Measurements from ENCODE around the gene VDR.

VDR gene

GRCh38 chr12:47904713-47905709, at the start of gene VDR:
VDR (minus strand) TSS chr12:47904994; CDS start chr12:47879113, 25,881 bp downstream.
- DNase-seq: peak; percentile 89

GRCh38 chr12:47954058-47954457, 49.3 kb upstream of the VDR start:
- DNase-seq: peak; percentile 22

DNA sequence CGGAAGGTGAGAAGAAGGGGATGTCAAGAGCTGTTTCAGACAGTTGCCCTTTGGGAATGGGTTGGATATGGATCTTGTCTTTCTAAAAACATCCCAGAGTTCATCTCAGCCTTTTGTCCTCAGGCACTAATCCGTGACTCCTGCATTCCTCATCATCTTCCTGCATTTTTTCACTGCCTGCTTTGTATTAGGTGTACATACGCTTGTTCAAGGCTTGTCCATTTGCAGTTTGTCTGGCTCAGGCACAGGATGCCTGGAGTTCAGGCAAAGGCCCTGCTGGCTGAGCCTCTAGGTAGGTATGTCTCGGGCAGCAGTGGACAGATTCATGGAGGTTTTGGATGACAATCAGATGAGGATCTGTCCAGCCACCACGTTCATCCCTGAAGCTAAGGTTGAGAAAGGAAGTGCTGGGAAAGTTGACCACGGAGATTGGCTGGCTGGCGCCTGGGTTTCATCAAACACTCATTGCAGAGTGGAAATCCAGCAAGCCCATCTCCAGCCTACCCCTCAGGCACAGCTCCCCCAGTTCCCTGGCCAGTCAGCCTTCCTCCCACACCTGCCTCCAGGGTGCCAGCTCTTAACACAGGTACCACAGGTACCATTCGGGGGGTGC, 46.2 kb upstream of the VDR start:
- DNase-seq: no peak

DNA sequence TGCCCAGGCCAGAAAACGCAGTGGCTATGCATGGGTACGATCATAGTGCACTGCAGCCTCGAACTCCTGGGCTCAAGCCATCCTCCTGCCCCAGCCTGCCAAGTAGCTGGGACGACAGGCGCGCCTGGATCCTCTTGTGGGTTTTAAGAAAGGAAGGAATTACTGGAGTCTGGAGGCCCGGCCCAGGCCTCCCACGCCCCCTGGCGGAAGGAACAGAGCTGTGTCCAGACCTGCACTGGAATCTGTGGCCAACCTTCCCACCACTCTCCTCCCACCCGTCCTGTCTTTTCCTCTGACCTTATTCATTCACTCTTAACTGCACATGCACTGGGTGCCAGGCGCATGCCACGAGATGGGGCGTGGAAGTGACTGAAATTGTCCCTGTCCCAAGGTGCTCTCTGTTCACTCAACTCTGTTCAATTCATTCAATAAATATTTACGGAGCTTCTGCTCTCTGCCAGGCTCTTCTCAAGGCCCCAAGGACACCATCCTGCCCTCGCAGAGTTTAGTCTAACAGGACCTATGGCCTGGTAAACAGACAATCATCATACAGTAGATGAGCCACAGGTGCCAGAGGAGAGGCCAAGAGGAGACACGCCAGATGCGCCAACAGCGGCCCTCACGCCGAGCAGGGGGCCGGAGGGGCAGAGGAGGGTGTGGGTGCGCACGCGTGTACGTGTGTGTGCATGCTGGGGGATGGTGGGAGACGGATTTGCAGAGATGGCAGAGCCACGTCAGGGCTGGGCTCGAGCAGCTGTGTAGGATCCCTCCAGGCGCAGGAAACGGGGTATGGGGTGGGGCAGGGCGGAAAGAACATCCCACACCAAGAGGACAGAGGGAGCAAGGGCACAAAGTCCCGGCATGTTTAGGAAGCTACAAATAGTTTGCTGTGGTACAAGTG, 44.9 kb upstream of the VDR start:
- DNase-seq: peak; percentile 82

- peak; percentile 21 for DNase-seq
Measured at GRCh38 chr12:47947341-47947740, 42.5 kb upstream of the VDR start.

DNA sequence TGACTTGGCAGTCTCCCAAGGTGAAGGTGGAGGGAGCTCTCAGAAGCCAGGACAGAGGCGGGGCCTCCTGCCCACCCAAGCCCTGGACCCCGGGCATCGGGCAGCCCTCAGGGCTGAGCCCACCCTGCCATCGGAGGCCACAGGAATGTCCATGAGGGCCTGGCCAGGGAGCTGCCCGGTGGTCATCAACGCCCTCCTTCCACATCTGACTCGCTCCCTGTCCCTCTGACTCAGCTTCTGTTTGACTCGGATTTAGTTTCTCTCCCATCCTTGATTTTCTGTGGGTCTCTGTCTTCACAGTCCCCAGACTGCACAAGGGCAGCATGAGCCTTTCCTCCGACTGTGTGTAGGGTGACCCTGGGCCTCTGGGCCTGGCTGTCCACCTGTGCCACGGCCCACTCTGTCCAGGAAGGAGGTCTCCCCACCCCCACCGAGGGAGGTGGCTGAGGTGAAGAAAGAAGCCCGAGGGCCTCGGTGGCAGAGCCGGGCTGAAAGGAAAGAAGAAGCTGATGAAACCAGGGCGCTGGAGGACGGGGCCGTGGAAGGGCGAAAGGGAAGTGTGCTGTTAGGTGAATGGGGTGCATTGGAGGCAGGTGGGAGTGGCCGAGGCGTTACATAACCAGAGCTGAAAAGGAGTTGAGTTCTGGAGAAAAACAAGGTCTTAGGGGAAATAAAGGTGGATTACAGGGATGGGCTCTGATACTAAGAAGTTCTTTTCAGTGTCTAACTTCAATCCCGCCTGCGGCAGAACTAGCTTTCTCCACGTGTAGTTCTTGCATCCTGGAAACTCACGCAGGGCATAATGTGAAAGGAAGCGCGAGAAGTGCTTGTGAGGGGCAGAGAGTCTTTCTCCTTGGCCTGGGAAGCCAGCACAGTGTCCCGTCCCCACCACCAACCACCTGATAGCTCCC, 41.9 kb upstream of the VDR start:
- DNase-seq: peak; percentile 41

- no peak for DNase-seq
Measured at GRCh38 chr12:47945341-47945728, 40.5 kb upstream of the VDR start.

- DNase-seq: peak; percentile 43
Measured at GRCh38 chr12:47944685-47945340, 40.0 kb upstream of the VDR start.

GRCh38 chr12:47943623-47944340, 39.0 kb upstream of the VDR start:
- peak; percentile 46 for DNase-seq

DNA sequence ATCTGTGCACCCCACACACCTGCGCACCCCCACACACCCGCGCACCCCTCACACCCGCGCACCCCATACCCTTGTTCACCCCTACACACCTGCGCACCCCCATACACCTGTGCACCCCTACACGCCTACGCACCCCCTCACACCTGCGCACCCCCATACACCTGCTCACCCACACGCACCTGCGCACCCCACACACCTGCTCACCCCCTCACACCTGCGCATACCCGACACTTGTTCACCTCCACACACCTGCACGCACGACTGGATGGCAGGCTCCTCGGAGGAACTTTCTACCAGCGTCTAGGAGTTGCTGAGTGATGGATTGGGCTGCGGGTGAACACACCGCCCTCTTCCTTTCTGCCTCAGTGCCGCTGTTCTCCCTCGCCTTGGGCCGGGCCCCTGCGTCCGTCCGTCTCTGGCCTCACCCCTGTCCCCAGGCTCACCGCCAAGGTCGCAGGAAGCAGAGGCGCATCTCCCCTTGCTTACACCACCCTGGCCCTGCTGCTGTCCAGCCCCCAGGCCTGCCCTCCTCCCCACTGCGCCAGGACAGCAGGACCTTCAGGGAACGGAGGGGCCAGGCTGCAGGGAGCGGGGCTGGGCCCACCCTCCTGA, 37.9 kb upstream of the VDR start:
- DNase-seq: peak; percentile 53

- peak; percentile 81 for DNase-seq
Measured at GRCh38 chr12:47941871-47942613, 37.2 kb upstream of the VDR start.

GRCh38 chr12:47941475-47941780, 36.6 kb upstream of the VDR start:
- no peak for DNase-seq

- peak; percentile 62 for DNase-seq
Measured at GRCh38 chr12:47940773-47941474, 36.1 kb upstream of the VDR start.

DNA sequence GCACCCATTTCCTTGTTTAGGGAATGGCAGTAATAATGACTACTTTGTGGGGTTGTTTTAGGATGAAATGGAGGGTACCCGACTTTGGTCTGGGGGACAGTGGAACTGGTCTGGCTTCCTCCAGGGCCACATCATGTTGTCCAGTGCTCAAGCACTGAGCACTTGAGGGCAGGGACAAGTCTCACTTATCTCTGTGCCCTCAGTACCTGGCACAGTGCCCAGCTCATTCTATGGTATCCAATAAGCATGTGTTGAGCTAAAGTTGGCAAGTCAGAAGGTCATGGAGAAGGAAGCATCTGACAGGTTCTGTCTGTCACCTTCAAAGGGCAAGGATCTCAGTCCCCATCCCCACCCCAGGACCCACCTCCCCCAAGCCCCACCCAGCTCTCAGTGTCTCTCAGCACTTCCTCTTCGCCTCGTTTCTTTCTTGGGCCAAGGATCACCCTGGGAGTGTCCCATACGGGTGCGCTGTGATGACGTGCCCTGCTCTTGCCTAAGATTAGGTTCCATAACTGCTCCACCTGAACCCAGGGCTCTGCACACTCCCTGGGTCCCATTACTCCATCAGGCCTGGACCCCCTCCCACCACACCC, 34.3 kb upstream of the VDR start:
- DNase-seq: peak; percentile 16

DNA sequence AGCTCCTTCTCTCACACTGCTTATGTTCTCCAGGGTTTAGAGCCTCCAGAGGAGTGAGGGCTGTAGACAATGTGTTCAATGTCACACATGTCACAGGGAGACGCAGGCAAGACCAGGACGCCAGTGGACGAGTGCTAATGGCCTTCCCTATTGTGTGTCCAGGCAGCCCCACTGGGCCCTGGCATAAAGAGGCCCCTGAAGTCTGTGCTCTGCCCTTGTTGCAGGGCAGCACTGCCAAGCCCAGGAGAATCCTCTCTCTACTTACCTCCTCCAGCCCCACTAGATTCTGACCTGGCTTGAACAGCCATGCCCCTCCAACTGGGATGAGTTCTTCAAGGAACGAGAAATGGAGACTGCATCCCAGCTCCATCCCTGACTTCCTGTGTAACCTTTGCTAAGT, 33.8 kb upstream of the VDR start:
- peak; percentile 39 for DNase-seq

GRCh38 chr12:47938093-47938492, 33.3 kb upstream of the VDR start:
- no peak for DNase-seq

DNA sequence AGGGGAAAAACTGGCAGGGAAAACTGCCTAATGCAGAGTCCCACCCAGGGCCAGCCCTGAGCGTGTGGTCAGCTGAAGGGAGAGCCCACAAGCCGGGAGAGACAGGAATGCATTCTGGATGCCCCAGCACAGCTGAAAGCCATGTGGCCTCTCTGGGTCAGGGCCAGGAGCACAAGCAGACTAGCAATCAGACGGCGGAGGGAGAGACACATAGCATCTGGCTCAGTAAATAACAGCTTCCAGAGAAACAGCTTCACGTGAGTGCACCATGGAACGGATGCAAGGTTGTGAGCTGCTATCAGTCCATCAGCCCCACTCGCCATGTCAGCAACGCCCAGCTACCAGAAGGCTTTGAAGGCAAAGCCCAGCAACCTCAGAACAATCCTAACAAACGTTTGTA, 30.4 kb upstream of the VDR start:
- DNase-seq: peak; percentile 62

DNA sequence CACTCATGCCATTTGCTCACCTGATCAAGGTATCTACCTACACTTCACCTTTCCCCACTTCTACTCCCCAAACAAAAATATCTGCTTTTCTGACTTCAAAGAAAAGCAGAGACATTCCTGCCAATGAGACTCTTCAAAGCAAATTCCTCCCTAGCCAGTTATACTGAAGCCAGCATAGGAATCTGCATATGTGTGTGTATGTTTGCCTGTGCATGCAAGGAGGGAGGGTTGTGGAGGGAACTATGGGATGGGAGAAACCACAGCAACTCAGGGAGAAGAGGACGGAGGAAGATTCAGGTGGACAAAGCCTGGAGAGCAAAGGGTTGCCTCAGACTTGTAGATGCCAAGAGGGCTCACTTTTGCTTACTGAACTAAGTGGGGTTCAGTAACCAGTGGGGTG, 26.4 kb upstream of the VDR start:
- no peak for DNase-seq

DNA sequence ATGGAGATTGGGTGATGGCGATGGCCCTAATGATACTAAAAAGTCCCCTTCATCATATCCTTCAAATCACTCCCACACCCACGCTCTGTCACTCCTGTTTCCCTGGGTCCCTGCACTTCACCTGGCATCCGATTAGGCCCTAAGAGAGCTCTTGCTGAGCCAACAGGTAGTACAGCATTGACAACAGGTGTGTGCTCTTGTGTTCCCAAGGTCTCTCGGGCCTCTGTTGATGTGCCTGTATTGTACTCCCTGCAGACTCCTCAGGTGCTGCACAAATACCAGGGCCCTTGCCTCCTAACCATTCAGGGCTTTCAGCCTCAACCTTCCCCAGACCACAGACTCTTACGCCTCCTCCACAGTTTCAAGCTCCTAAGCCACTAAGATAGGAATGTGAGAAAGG, 25.8 kb upstream of the VDR start:
- DNase-seq: peak; percentile 19
